ENCODE results near the gene ARL14.

- TF ChIP-seq FOXP2 (optimal IDR thresholded peaks at IDR 0.05; ENCODE audit: borderline replicate concordance, extremely low read depth, extremely low read length, insufficient read depth): no peak
- no peak for TF ChIP-seq POLR2AphosphoS5 (IDR thresholded peaks at IDR 0.05; ENCODE audit: low read depth, low read length)
- TF ChIP-seq, protein P1, sequence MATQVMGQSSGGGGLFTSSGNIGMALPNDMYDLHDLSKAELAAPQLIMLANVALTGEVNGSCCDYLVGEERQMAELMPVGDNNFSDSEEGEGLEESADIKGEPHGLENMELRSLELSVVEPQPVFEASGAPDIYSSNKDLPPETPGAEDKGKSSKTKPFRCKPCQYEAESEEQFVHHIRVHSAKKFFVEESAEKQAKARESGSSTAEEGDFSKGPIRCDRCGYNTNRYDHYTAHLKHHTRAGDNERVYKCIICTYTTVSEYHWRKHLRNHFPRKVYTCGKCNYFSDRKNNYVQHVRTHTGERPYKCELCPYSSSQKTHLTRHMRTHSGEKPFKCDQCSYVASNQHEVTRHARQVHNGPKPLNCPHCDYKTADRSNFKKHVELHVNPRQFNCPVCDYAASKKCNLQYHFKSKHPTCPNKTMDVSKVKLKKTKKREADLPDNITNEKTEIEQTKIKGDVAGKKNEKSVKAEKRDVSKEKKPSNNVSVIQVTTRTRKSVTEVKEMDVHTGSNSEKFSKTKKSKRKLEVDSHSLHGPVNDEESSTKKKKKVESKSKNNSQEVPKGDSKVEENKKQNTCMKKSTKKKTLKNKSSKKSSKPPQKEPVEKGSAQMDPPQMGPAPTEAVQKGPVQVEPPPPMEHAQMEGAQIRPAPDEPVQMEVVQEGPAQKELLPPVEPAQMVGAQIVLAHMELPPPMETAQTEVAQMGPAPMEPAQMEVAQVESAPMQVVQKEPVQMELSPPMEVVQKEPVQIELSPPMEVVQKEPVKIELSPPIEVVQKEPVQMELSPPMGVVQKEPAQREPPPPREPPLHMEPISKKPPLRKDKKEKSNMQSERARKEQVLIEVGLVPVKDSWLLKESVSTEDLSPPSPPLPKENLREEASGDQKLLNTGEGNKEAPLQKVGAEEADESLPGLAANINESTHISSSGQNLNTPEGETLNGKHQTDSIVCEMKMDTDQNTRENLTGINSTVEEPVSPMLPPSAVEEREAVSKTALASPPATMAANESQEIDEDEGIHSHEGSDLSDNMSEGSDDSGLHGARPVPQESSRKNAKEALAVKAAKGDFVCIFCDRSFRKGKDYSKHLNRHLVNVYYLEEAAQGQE (IDR thresholded peaks at IDR 0.05; ENCODE audit: insufficient read depth in 1 of 2, low read depth in 2 of 2, low read length in 2 of 2): no peak
- TF ChIP-seq TAF1 (IDR thresholded peaks at IDR 0.05; ENCODE audit: borderline replicate concordance, insufficient read depth, low read length): no peak
- TF ChIP-seq SIN3A (IDR thresholded peaks at IDR 0.05; ENCODE audit: borderline replicate concordance, insufficient read depth, low read length): no peak
These were observed 25.3 kb downstream of the ARL14 start for GRCh38 chr3:160702290-160702689.
